IPS-15b (cell line): ENCODE data around the gene SSR1.

Experiments used
- H3K27me3 ChIP-seq: one replicate; pipeline ENCODE4 v1.6.1; 2013; ENCODE audit warnings: low read length; ENCODE audit not compliant: control insufficient read depth, insufficient read depth
- H3K36me3 ChIP-seq: one replicate; pipeline ENCODE4 v1.6.1; 2013; ENCODE audit warnings: low read length; ENCODE audit not compliant: control insufficient read depth, insufficient read depth
- H3K4me1 ChIP-seq: one replicate; pipeline ENCODE4 v1.6.1; 2013; ENCODE audit warnings: mild to moderate bottlenecking, low read length; ENCODE audit not compliant: control insufficient read depth, insufficient read depth
- H3K4me3 ChIP-seq: one replicate; pipeline ENCODE4 v1.5.1; 2013; ENCODE audit warnings: low read depth, low read length
- H3K9ac ChIP-seq: one replicate; pipeline ENCODE4 v1.6.1; 2013; ENCODE audit warnings: low read depth, mild to moderate bottlenecking, low read length
- H3K9me3 ChIP-seq: one replicate; pipeline ENCODE4 v1.6.1; 2013; ENCODE audit warnings: mild to moderate bottlenecking, low read length; ENCODE audit not compliant: control insufficient read depth, insufficient read depth

The SSR1 gene

GRCh38 chr6:7240351-7240750 is 72.6 kb downstream of the SSR1 start:
- no peaks in the 10 kb centered on the region for H3K27me3 ChIP-seq
- H3K4me3 ChIP-seq = no peak overlapping the region
- H3K9ac ChIP-seq = no peak overlapping the region
- H3K9me3 ChIP-seq = no peaks in the 10 kb centered on the region
- H3K4me1 ChIP-seq = peaks cover 19% of the 10 kb centered on the region
- H3K36me3 ChIP-seq = no peaks in the 10 kb centered on the region

GRCh38 chr6:7239590-7239948 is 73.4 kb downstream of the SSR1 start:
- no peaks in the 10 kb centered on the region for H3K9me3 ChIP-seq
- no peaks in the 10 kb centered on the region for H3K36me3 ChIP-seq
- H3K9ac ChIP-seq = no peak overlapping the region
- H3K4me1 ChIP-seq = peaks cover 19% of the 10 kb centered on the region
- no peaks in the 10 kb centered on the region for H3K27me3 ChIP-seq
- H3K4me3 ChIP-seq = no peak overlapping the region

GRCh38 chr6:7238900-7239589 is 74.0 kb downstream of the SSR1 start:
- no peak overlapping the region for H3K9ac ChIP-seq
- peaks cover 19% of the 10 kb centered on the region for H3K4me1 ChIP-seq
- no peaks in the 10 kb centered on the region for H3K36me3 ChIP-seq
- no peaks in the 10 kb centered on the region for H3K27me3 ChIP-seq
- H3K4me3 ChIP-seq = no peak overlapping the region
- no peaks in the 10 kb centered on the region for H3K9me3 ChIP-seq

- Histone ChIP-seq H3K9me3 (no peaks in the 10 kb centered on the region), H3K9ac (no peak overlapping the region), H3K4me3 (no peak overlapping the region), H3K4me1 (peaks cover 19% of the 10 kb centered on the region), H3K36me3 (no peaks in the 10 kb centered on the region), H3K27me3 (no peaks in the 10 kb centered on the region)
Measured at GRCh38 chr6:7238526-7238899, 74.5 kb downstream of the SSR1 start.

- peaks cover 12% of the 10 kb centered on the region for H3K4me1 ChIP-seq
- H3K4me3 ChIP-seq = no peak overlapping the region
- H3K36me3 ChIP-seq = no peaks in the 10 kb centered on the region
- H3K9me3 ChIP-seq = no peaks in the 10 kb centered on the region
- H3K27me3 ChIP-seq = no peaks in the 10 kb centered on the region
- no peak overlapping the region for H3K9ac ChIP-seq
Measured at GRCh38 chr6:7237653-7238188, 75.3 kb downstream of the SSR1 start.

GRCh38 chr6:7236306-7237209 is 76.4 kb downstream of the SSR1 start:
- Histone ChIP-seq H3K9me3 (no peaks in the 10 kb centered on the region), H3K4me3 (no peak overlapping the region), H3K27me3 (no peaks in the 10 kb centered on the region), H3K4me1 (peaks cover 2% of the 10 kb centered on the region), H3K36me3 (peaks cover 3% of the 10 kb centered on the region), H3K9ac (no peak overlapping the region)

GRCh38 chr6:7235712-7236305 is 77.2 kb downstream of the SSR1 start:
- Histone ChIP-seq H3K4me1 (no peaks in the 10 kb centered on the region), H3K4me3 (no peak overlapping the region), H3K27me3 (no peaks in the 10 kb centered on the region), H3K36me3 (peaks cover 9% of the 10 kb centered on the region), H3K9ac (no peak overlapping the region), H3K9me3 (no peaks in the 10 kb centered on the region)

- H3K4me1 ChIP-seq = no peaks in the 10 kb centered on the region
- H3K9ac ChIP-seq = no peak overlapping the region
- H3K27me3 ChIP-seq = no peaks in the 10 kb centered on the region
- H3K36me3 ChIP-seq = peaks cover 20% of the 10 kb centered on the region
- no peak overlapping the region for H3K4me3 ChIP-seq
- no peaks in the 10 kb centered on the region for H3K9me3 ChIP-seq
Measured at GRCh38 chr6:7234547-7234946, 78.5 kb downstream of the SSR1 start.

- Histone ChIP-seq H3K9ac (no peak overlapping the region), H3K4me3 (no peak overlapping the region), H3K36me3 (peaks cover 31% of the 10 kb centered on the region), H3K4me1 (no peaks in the 10 kb centered on the region), H3K27me3 (no peaks in the 10 kb centered on the region), H3K9me3 (no peaks in the 10 kb centered on the region)
Measured at GRCh38 chr6:7232351-7232750, 80.6 kb downstream of the SSR1 start.

GRCh38 chr6:7230956-7231713 is 81.9 kb downstream of the SSR1 start:
- Histone ChIP-seq H3K27me3 (no peaks in the 10 kb centered on the region), H3K4me1 (no peaks in the 10 kb centered on the region), H3K36me3 (peaks cover 31% of the 10 kb centered on the region), H3K4me3 (no peak overlapping the region), H3K9ac (no peak overlapping the region), H3K9me3 (no peaks in the 10 kb centered on the region)

GRCh38 chr6:7230327-7230691 is 82.7 kb downstream of the SSR1 start:
- Histone ChIP-seq H3K36me3 (peaks cover 31% of the 10 kb centered on the region), H3K27me3 (no peaks in the 10 kb centered on the region), H3K9ac (no peak overlapping the region)

More at GRCh38 chr6:7230327-7230691, 82.7 kb downstream of the SSR1 start:
- no peaks in the 10 kb centered on the region for H3K9me3 ChIP-seq
- H3K4me1 ChIP-seq = no peaks in the 10 kb centered on the region
- no peak overlapping the region for H3K4me3 ChIP-seq
